ENCODE data around the gene ALG1L2.
"Not testable (repeated sequence)": the region's sequence is repeated elsewhere in the genome, so short reads cannot be mapped to it uniquely, and the experiment has no call there.

ALG1L2 gene

DNA sequence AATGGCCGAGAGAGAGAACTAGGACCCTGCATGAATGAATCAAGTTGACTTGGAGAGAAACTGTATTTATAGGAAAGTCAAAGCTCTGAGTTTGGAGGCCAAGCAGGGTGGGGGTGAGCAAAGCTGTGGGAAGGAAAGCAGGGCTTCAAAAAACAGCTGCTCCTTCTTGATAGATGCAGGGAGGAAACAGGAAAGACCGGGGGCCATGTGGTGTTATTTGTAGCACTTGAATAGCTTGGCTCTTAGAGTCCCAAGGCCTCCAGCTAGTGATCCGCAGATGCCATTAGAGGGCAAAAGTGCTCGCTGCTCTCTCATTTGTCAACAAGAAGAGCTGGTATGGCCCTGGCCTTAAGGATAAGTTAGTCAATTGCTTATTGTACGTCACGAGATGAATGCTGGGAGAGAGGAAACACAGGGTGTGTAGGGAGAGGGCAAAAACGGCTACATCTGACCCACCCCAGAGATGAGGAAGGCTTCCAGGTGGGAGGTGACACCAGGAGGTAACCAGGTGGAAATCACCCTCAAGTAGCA is at the start of gene ALG1L2:
Gene ALG1L2, plus strand, starts transcription at position 481 of the 531 bp plus-strand sequence. CDS start 186 bp downstream, outside the sequence.
- TF ChIP-seq, protein P1, sequence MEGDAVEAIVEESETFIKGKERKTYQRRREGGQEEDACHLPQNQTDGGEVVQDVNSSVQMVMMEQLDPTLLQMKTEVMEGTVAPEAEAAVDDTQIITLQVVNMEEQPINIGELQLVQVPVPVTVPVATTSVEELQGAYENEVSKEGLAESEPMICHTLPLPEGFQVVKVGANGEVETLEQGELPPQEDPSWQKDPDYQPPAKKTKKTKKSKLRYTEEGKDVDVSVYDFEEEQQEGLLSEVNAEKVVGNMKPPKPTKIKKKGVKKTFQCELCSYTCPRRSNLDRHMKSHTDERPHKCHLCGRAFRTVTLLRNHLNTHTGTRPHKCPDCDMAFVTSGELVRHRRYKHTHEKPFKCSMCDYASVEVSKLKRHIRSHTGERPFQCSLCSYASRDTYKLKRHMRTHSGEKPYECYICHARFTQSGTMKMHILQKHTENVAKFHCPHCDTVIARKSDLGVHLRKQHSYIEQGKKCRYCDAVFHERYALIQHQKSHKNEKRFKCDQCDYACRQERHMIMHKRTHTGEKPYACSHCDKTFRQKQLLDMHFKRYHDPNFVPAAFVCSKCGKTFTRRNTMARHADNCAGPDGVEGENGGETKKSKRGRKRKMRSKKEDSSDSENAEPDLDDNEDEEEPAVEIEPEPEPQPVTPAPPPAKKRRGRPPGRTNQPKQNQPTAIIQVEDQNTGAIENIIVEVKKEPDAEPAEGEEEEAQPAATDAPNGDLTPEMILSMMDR (conservative IDR thresholded peaks at IDR 0.05; ENCODE audit: low read depth, low read length): no peak
- DNase-seq (ENCODE audit: low read depth): no peak
- no peak within 1 kb of the TSS for H3K4me3 ChIP-seq (ENCODE audit: low read depth, low read length)

GRCh38 chr3:130037126-130037815 is 44.4 kb upstream of the ALG1L2 start:
- not testable (repeated sequence) for DNase-seq (ENCODE audit: low read depth); H3K4me3 ChIP-seq (ENCODE audit: low read depth, low read length)

GRCh38 chr3:130042736-130043135 is 38.9 kb upstream of the ALG1L2 start:
- H3K4me3 ChIP-seq (ENCODE audit: low read depth, low read length); DNase-seq (ENCODE audit: low read depth): not testable (repeated sequence)

DNA sequence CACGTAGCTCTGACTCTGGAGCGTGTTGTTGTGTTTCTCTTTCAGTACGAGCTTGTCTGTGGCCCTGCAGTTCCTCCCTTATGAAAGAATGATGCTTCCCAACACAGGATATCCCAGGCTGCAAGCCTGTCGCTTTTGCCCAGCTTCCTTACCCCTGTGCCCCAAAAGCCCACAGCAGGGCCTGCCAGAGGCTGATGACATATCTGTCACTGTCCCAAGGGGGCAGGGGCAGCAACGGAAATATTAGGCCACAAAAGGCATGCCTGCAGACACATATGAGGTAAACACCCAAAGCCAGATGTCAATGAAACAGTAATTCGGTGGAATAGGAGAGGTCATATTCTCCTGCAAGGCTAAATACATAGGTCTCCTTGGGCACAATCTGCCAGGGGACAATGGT is 38.0 kb upstream of the ALG1L2 start:
- H3K4me3 ChIP-seq (ENCODE audit: low read depth, low read length); DNase-seq (ENCODE audit: low read depth): not testable (repeated sequence)

GRCh38 chr3:130044370-130044769 is 37.3 kb upstream of the ALG1L2 start:
- no peak for DNase-seq (ENCODE audit: low read depth)
- TF ChIP-seq, protein P1 (conservative IDR thresholded peaks at IDR 0.05; ENCODE audit: low read depth, low read length): no peak
- no peak overlapping the region for H3K4me3 ChIP-seq (ENCODE audit: low read depth, low read length)

GRCh38 chr3:130048726-130049125 is 32.9 kb upstream of the ALG1L2 start:
- no peak overlapping the region for H3K4me3 ChIP-seq (ENCODE audit: low read depth, low read length)
- TF ChIP-seq, protein P1 (conservative IDR thresholded peaks at IDR 0.05; ENCODE audit: low read depth, low read length): no peak
- no peak for DNase-seq (ENCODE audit: low read depth)

DNA sequence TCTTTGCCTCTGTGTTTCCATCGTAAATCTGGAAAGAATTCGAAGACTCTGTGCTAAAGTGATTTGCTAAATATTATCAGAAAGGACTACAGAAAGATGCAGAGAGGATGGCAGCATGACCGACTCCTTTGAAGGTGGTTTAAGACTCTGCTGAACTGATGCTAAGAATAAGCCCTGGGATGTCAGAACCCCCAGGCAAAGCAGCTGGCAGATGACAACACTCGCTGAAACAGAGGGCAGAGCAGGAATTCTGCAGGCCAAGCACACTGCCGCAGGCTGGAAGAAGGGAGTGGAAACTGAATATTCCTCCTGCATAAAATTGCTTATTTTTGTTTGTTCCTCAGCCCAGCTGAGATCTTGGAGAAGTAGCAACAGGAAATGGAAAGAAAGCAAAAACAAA is 29.3 kb upstream of the ALG1L2 start:
- not testable (repeated sequence) for DNase-seq (ENCODE audit: low read depth); H3K4me3 ChIP-seq (ENCODE audit: low read depth, low read length)

- H3K4me3 ChIP-seq (ENCODE audit: low read depth, low read length); DNase-seq (ENCODE audit: low read depth): not testable (repeated sequence)
Measured at GRCh38 chr3:130052965-130053364, 28.7 kb upstream of the ALG1L2 start.

GRCh38 chr3:130057536-130058266 is 23.9 kb upstream of the ALG1L2 start:
- not testable (repeated sequence) for DNase-seq (ENCODE audit: low read depth); H3K4me3 ChIP-seq (ENCODE audit: low read depth, low read length)

- H3K4me3 ChIP-seq (ENCODE audit: low read depth, low read length); DNase-seq (ENCODE audit: low read depth): not testable (repeated sequence)
Measured at GRCh38 chr3:130058267-130058657, 23.4 kb upstream of the ALG1L2 start.

DNA sequence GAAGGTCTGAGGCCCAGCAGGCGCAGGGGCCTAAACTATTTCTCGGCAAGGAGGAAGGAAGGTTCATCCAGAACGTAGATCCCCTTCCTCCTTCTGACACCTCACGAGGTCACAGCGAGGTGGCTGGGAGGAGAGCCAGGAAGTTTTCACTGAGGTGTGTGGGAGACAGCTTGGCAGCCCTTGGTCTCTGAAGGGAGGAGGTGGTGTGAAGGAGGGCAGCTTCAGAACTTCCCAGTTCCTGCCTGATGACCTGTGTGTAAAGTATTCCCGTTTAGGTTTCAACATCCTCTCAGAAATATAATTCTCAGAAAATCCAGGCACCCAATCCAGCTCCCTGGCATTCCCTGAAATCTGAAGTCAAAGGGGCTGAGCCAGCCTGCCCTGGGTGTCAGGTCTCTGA is 22.9 kb upstream of the ALG1L2 start:
- not testable (repeated sequence) for H3K4me3 ChIP-seq (ENCODE audit: low read depth, low read length); DNase-seq (ENCODE audit: low read depth)

DNA sequence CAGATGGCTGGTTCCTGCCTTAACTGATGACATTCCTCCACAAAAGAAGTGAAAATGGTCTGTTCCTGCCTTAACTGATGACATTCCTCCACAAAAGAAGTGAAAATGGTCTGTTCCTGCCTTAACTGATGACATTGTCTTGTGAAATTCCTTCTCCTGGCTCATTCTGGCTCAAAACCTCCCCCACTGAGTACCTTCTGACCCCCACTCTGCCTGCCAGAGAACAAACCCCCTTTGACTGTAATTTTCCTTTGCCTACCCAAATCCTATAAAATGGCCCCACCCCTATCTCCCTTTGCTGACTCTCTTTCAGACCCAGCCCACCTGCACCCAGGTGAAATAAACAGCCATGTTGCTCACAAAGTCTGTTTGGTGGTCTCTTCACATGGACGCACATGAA is 22.5 kb upstream of the ALG1L2 start:
- not testable (repeated sequence) for DNase-seq (ENCODE audit: low read depth); H3K4me3 ChIP-seq (ENCODE audit: low read depth, low read length)

Data from choroid plexus epithelial cell (primary cell).